Renal cortex interstitium (tissue), 11 donors: Measurements from ENCODE around the gene SWAP70. TPM values are rescaled to one million over a fixed set of nuclear protein-coding genes. Genes with fewer than 3 reads are reported as not detected.

Experiments
- DNase-seq, 11 donors: peaks; one replicate each; pipeline ENCODE4 v3.0.0-alpha.2; 2013; ENCODE audit warnings: low read depth in 9 of 11, low spot score in 4 of 11; ENCODE audit errors: extremely low read depth in 1 of 11
- polyA plus RNA-seq, 3 donors: library from polyadenylated mRNA; unstranded; fragments of 120-200 nt; gene quantifications; one replicate each; pipeline ENCODE4 v1.2.1, GENCODE V29; 2013; ENCODE audit not compliant: insufficient read length in 3 of 3

SWAP70 gene
- polyA plus RNA-seq, 3 donors = 24.1 to 29.5 (median 27.4) TPM

- DNase-seq = no peak
Observed at GRCh38 chr11:9639099-9639498, 24.8 kb upstream of the SWAP70 start.

GRCh38 chr11:9639985-9640384 is 23.9 kb upstream of the SWAP70 start:
- DNase-seq = no peak

DNA sequence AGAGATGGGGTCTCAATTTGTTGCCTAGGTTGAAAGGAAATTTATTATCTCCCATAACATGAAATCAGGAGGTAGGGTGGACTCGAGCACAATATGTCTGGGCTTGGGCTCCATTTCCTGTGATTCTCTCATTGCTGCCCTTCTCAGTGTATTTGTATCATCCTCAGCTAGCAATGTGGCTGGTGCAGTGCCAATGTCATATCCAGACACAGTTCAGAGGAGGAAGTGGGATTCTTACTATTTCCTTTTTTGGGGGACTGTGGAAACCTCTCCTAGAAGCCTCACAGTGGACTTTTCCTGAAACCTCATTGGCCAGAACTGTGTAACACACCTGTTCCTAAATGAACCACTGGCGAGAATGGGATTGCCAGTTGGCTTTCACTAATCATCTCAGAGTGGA is 21.0 kb upstream of the SWAP70 start:
- DNase-seq = no peak

GRCh38 chr11:9643751-9644150 is 20.1 kb upstream of the SWAP70 start:
- no peak for DNase-seq

DNA sequence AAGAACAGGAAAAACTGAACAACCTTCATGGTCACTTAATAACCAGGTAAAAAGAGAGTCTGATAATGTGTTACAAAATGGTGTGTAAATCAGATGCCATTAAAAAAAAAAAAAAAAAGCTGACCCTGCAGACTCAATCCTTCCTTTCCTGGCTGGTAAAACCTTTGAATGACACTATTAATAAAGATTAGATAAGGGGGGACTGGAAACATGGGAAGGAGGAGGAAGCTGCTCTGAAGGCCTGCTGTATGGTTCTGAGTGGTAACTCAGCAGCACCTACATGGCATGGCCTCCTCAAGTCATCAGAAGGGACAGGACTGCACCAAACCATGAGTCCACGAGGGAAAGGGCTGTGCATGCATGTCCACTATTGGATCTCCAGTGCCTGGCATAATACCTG is 18.0 kb upstream of the SWAP70 start:
- DNase-seq = no peak

- DNase-seq = no peak
Observed at GRCh38 chr11:9646324-9646723, 17.6 kb upstream of the SWAP70 start.

GRCh38 chr11:9651481-9651880 is 12.4 kb upstream of the SWAP70 start:
- DNase-seq = no peak

GRCh38 chr11:9651899-9652748 is 11.8 kb upstream of the SWAP70 start:
- no peak for DNase-seq

DNA sequence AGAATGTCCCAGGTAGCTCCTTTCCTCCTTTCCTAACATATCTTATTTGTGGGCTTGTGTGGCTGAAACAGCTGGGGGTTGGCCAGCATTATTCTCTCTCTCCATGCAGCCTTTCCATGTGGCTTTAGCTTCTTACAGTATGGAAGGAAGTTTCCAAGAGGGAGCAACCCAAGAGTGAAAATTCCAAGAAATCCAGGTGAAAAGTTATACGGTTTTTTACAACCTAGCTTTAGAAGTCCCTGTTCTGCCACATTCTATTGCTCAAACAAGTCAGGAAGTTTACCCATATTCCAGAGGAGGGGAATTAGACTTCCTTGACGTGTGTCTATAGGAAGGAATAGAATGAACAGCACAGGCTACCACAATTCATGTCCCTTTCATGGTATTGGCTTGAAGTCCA is 10.0 kb upstream of the SWAP70 start:
- DNase-seq = no peak

- DNase-seq = no peak
Observed at GRCh38 chr11:9656864-9657263, 7.0 kb upstream of the SWAP70 start.

DNA sequence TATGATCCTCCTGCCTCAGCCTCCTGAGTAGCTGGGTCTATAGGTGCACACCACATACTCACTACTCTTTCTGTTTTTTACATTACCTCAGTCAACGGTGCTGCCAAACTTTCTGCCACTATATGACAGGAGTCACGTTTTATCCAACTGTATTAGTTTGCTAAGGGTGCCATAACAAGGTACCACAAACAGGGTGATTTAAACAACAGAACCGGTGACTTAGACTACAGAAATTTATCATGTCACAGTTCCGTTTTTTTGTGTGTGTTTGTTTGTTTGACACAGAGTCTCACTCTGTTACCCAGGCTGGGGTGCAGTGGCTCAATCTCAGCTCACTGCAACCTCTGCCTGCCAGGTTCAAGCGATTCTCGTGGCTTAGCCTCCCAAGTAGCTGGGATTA is 6.3 kb upstream of the SWAP70 start:
- no peak for DNase-seq

- DNase-seq = no peak
Observed at GRCh38 chr11:9660886-9661285, 3.0 kb upstream of the SWAP70 start.

GRCh38 chr11:9662273-9662672 is 1.6 kb upstream of the SWAP70 start:
- no peak for DNase-seq

- DNase-seq = peak in 4 of 11 donors; percentile 25 to 46 (median 34)
Observed at GRCh38 chr11:9664276-9665171, 647 bp downstream of the SWAP70 start.

- DNase-seq = no peak
Observed at GRCh38 chr11:9665749-9666148, 1.9 kb downstream of the SWAP70 start.

DNA sequence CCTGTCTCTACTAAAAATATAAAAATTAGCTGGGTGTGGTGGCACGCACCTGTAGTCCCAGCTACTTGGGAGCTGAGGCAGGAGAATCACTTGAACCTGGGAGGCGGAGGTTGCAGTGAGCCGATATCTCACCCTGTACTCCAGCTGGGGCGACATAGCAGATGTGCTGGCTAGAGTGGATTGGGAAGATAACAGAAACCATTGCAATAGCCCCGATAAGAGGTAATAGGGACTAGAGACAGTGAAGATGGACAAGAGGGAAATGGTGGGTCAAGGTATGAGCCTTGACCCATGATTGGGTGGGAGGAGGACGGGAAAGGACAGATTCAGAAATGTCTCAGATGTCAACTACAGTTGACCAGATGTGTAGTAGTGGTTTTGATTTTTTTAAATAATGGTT is 6.1 kb downstream of the SWAP70 start:
- DNase-seq = no peak

- no peak for DNase-seq
Observed at GRCh38 chr11:9672288-9672916, 8.5 kb downstream of the SWAP70 start.

- DNase-seq = no peak
Observed at GRCh38 chr11:9672918-9673317, 9.0 kb downstream of the SWAP70 start.

- no peak for DNase-seq
Observed at GRCh38 chr11:9675691-9676090, 11.8 kb downstream of the SWAP70 start.

- DNase-seq = no peak
Observed at GRCh38 chr11:9677951-9678350, 14.1 kb downstream of the SWAP70 start.
